Fibroblast of lung (primary cell): ENCODE results near the gene ITM2C.

ENCODE experiments used
- EZH2 ChIP-seq: IDR thresholded peaks from 2 replicates; pipeline ENCODE4 v1.5.1; 2012; ENCODE audit warnings: low read length, control low read depth, mild to moderate bottlenecking; ENCODE audit errors: missing control alignments
- TF ChIP-seq, protein P1 (sequence below), 2 donors: IDR thresholded peaks in 1 of 2; conservative IDR thresholded peaks in 1 of 2; 1 replicate in 1 of 2; 2 replicates in 1 of 2; pipeline ENCODE4 v1.5.1; 2011 to 2012; ENCODE audit warnings: low read length in 2 of 2, control low read depth in 1 of 2, inconsistent platforms in 1 of 2, low read depth in 1 of 2, mild to moderate bottlenecking in 1 of 2

DNA sequence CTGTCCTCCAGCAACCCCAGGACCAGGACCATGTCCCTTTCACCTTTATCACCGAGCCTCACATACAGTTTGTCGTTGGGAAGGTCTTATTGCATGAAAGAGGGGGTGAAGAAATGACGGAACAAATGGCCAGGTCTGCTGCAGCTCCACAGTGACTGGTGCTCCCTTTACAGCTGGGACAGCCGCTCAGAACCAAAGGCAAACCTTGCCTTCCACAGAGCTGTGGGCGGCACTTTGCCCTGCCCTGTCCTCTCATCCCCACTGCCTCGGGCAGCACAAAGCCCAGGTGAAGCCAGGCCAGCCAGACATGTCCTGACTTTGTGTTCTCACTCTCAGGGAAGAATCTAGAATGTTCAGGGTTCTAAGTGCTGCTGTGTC is 59.3 kb downstream of the ITM2C start:
- TF ChIP-seq, protein P1, sequence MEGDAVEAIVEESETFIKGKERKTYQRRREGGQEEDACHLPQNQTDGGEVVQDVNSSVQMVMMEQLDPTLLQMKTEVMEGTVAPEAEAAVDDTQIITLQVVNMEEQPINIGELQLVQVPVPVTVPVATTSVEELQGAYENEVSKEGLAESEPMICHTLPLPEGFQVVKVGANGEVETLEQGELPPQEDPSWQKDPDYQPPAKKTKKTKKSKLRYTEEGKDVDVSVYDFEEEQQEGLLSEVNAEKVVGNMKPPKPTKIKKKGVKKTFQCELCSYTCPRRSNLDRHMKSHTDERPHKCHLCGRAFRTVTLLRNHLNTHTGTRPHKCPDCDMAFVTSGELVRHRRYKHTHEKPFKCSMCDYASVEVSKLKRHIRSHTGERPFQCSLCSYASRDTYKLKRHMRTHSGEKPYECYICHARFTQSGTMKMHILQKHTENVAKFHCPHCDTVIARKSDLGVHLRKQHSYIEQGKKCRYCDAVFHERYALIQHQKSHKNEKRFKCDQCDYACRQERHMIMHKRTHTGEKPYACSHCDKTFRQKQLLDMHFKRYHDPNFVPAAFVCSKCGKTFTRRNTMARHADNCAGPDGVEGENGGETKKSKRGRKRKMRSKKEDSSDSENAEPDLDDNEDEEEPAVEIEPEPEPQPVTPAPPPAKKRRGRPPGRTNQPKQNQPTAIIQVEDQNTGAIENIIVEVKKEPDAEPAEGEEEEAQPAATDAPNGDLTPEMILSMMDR (conservative IDR thresholded peaks at IDR 0.05 in 1 of 2, IDR thresholded peaks at IDR 0.05 in 1 of 2; ENCODE audit: low read depth in 1 of 2, low read length in 2 of 2): no peak
- TF ChIP-seq EZH2: no peak
